GM12878 (cell line): ENCODE data around the gene VANGL2.

ENCODE experiments used
- CEBPB ChIP-seq, 2 experiments: fragments of 150-350 bp in 1 of 2; IDR thresholded peaks; 2 replicates each; pipeline ENCODE4 v1.6.1; 2012 to 2014; ENCODE audit warnings: low read depth in 2 of 2, low read length in 2 of 2, borderline replicate concordance in 1 of 2, inconsistent platforms in 1 of 2
- CTCF ChIP-seq, 3 experiments: IDR thresholded peaks in 2 of 3; conservative IDR thresholded peaks in 1 of 3; 2 replicates each; pipeline ENCODE4 v1.5.1; 2011; ENCODE audit warnings: low read depth in 3 of 3, low read length in 3 of 3, mild to moderate bottlenecking in 3 of 3, control low read depth in 2 of 3, moderate library complexity in 2 of 3, inconsistent platforms in 1 of 3, mixed read lengths in 1 of 3; ENCODE audit not compliant: control insufficient read depth in 2 of 3, insufficient read depth in 1 of 3; ENCODE audit errors: extremely low read depth in 1 of 3
- EP300 ChIP-seq, 2 experiments: fragments of 150-350 bp in 1 of 2; IDR thresholded peaks; 2 replicates each; pipeline ENCODE4 v1.6.1; 2011 to 2012; ENCODE audit warnings: low read depth in 2 of 2, low read length in 2 of 2, borderline replicate concordance in 1 of 2, improper control_type of control experiment in 1 of 2, inconsistent platforms in 1 of 2; ENCODE audit not compliant: control insufficient read depth in 1 of 2
- EZH2 ChIP-seq: IDR thresholded peaks from 2 replicates; pipeline ENCODE4 v1.6.1; 2012; ENCODE audit warnings: low read depth, mild to moderate bottlenecking, control low read depth, inconsistent platforms, low read length, borderline replicate concordance; ENCODE audit not compliant: control insufficient read depth
- FOS ChIP-seq: IDR thresholded peaks from 3 replicates; pipeline ENCODE4 v1.6.1; 2011; ENCODE audit warnings: borderline replicate concordance; ENCODE audit not compliant: insufficient read length; ENCODE audit errors: extremely low read depth
- PKNOX1 ChIP-seq: fragments of 450-650 bp; IDR thresholded peaks from 2 replicates; pipeline ENCODE4 v1.6.1; 2016; ENCODE audit warnings: mild to moderate bottlenecking
- POLR2A ChIP-seq: IDR thresholded peaks from 2 replicates; pipeline ENCODE4 v1.6.1; 2011; ENCODE audit warnings: low read depth, mild to moderate bottlenecking, low read length
- RFX5 ChIP-seq: IDR thresholded peaks from 2 replicates; pipeline ENCODE4 v1.6.1; 2011; ENCODE audit warnings: low read depth, low read length, improper control_type of control experiment
- SIN3A ChIP-seq: IDR thresholded peaks from 2 replicates; pipeline ENCODE4 v1.6.1; 2012; ENCODE audit warnings: low read depth, low read length, improper control_type of control experiment
- SUPT20H ChIP-seq: IDR thresholded peaks from 2 replicates; pipeline ENCODE4 v1.6.1; 2011; ENCODE audit warnings: low read depth, mild to moderate bottlenecking, low read length, moderate library complexity, borderline replicate concordance; ENCODE audit not compliant: control insufficient read depth

GRCh38 chr1:160358073-160358472, 42.3 kb upstream of the VANGL2 start:
- no peak for TF ChIP-seq SUPT20H
- no peak for TF ChIP-seq EZH2
- no peak for TF ChIP-seq SIN3A
- TF ChIP-seq POLR2A, result no peak
- TF ChIP-seq CEBPB (IDR thresholded peaks at IDR 0.05; ENCODE audit: borderline replicate concordance in 1 of 2, low read depth in 2 of 2, low read length in 2 of 2), result no peak
- TF ChIP-seq PKNOX1, result no peak
- TF ChIP-seq EP300 (IDR thresholded peaks at IDR 0.05; ENCODE audit: borderline replicate concordance in 1 of 2, control insufficient read depth in 1 of 2, low read depth in 2 of 2, low read length in 2 of 2), result no peak
- no peak for TF ChIP-seq FOS
- no peak for TF ChIP-seq RFX5
- no peak for TF ChIP-seq CTCF (IDR thresholded peaks at IDR 0.05 in 2 of 3, conservative IDR thresholded peaks at IDR 0.05 in 1 of 3; ENCODE audit: control insufficient read depth in 2 of 3, extremely low read depth in 1 of 3, insufficient read depth in 1 of 3, low read depth in 3 of 3, low read length in 3 of 3)
